NCI-H345 (cell line): ENCODE data around the gene LAIR2.

ENCODE experiments used
- DNase-seq: peaks from one replicate; lab custom pipeline; 2025; lab: John Stamatoyannopoulos, UW

Gene LAIR2

GRCh38 chr19:54534156-54534555, 31.5 kb downstream of the LAIR2 start:
- no peak for DNase-seq

GRCh38 chr19:54535601-54536000, 33.0 kb downstream of the LAIR2 start:
- no peak for DNase-seq

- DNase-seq: no peak
These were observed 34.3 kb downstream of the LAIR2 start for GRCh38 chr19:54536956-54537355.

- no peak for DNase-seq
These were observed 39.1 kb downstream of the LAIR2 start for GRCh38 chr19:54541712-54542111.

GRCh38 chr19:54548806-54549205, 46.2 kb downstream of the LAIR2 start:
- DNase-seq: no peak

GRCh38 chr19:54549224-54549623, 46.6 kb downstream of the LAIR2 start:
- no peak for DNase-seq

- DNase-seq: no peak
These were observed 48.7 kb downstream of the LAIR2 start for GRCh38 chr19:54551293-54551692.

- DNase-seq: no peak
These were observed 49.6 kb downstream of the LAIR2 start for GRCh38 chr19:54551950-54552912.

- no peak for DNase-seq
These were observed 50.3 kb downstream of the LAIR2 start for GRCh38 chr19:54552913-54553310.

- no peak for DNase-seq
These were observed 51.4 kb downstream of the LAIR2 start for GRCh38 chr19:54554006-54554405.

GRCh38 chr19:54554896-54555295, 52.3 kb downstream of the LAIR2 start:
- DNase-seq: no peak

GRCh38 chr19:54556194-54556593, 53.6 kb downstream of the LAIR2 start:
- DNase-seq: no peak

- no peak for DNase-seq
These were observed 55.7 kb downstream of the LAIR2 start for GRCh38 chr19:54558339-54558738.
